ENCODE data around the gene ACTN4. TPM values are rescaled to one million over a fixed set of nuclear protein-coding genes. Genes with fewer than 3 reads are reported as not detected.

The ACTN4 gene
- total RNA-seq, 2 donors from 2014 or later = 201 to 205 TPM

DNA sequence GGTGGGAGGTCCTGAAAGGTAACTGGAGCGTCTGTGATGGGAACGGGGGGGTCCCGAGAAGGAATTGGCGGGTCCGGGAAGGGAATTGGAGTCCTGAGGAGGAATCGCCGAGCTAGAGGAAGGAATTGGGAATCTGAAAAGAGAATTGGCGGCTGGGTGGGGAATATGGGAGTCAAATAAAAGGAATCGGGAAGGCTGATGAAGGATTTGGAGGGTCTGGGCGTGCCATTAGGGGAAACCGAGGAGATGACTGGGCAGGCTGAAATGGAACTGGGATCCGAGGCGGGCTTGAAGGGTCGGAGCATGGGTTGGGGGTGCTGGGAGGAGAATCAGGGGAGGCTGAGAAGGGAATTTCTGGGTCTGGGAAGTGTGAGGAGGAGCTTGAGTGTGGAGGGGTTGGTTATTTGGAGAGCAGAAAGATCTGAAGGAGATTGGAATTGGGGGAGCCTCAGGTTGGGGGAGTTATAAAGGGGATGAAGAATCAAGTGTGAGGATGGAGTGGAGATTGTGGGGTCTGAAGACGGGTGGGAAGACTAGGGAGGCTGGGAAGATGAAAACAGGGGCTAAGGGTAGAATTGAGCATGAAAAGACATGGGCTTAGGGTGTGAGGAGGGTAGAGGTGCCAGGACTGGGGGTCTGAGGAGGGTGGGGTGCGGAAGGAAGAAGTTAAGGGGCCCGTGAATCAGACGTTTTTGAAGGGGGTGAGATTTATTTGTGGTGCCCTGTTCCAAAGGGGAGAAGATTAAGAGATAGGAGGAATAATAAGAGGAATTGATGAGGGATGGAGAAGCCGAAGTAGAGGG is 718 bp downstream of the ACTN4 start:
- ATAC-seq (no peak), DNase-seq (no peak)
- peak overlapping the region; percentile 96 for H3K27ac Mint-ChIP-seq
- peak overlapping the region; percentile 100 for H3K4me3 Mint-ChIP-seq
- no peaks in the 10 kb centered on the region for H3K27me3 Mint-ChIP-seq
- peaks cover 11% of the 10 kb centered on the region for H3K36me3 Mint-ChIP-seq (ENCODE audit: low read depth)
- H3K4me1 Mint-ChIP-seq = peaks cover 36% of the 10 kb centered on the region
- peaks cover 2% of the 10 kb centered on the region for H3K9me3 ChIP-seq (ENCODE audit: control insufficient read depth, low read length, poor library complexity, severe bottlenecking)

DNA sequence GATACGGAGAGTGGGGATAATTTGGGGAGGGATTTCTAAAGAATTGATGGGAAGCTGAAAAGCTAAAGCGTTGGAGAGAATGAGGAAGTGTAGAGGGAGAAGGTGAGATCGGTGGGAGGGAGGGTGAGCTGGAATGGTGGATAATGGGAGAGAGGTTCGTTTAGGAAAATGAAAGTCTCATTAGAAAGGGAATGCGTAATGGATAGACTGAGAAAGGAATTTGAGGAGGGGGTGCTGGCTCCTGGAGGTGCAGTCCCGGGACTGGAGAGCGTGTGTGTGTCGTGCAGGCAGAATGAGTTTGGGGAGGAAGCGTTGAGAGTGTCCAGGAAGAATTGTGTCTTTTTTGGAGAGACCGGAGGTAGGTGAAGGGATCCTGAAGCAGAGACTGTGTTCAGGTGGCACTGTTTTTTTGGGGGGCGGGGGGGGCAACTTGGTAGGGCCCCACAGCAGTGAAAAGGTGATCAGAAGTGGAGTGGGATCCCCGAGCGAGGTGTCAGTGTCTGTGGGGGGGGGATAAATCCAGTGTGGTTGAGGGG is 1.4 kb downstream of the ACTN4 start:
- Mint-ChIP-seq H3K27me3 (no peaks in the 10 kb centered on the region), H3K4me3 (peak overlapping the region; percentile 100), H3K27ac (peak overlapping the region; percentile 96), H3K4me1 (peaks cover 41% of the 10 kb centered on the region), H3K36me3 (ENCODE audit: low read depth) (peaks cover 13% of the 10 kb centered on the region)
- no peak for DNase-seq
- peaks cover 2% of the 10 kb centered on the region for H3K9me3 ChIP-seq (ENCODE audit: control insufficient read depth, low read length, poor library complexity, severe bottlenecking)
- no peak for ATAC-seq

DNA sequence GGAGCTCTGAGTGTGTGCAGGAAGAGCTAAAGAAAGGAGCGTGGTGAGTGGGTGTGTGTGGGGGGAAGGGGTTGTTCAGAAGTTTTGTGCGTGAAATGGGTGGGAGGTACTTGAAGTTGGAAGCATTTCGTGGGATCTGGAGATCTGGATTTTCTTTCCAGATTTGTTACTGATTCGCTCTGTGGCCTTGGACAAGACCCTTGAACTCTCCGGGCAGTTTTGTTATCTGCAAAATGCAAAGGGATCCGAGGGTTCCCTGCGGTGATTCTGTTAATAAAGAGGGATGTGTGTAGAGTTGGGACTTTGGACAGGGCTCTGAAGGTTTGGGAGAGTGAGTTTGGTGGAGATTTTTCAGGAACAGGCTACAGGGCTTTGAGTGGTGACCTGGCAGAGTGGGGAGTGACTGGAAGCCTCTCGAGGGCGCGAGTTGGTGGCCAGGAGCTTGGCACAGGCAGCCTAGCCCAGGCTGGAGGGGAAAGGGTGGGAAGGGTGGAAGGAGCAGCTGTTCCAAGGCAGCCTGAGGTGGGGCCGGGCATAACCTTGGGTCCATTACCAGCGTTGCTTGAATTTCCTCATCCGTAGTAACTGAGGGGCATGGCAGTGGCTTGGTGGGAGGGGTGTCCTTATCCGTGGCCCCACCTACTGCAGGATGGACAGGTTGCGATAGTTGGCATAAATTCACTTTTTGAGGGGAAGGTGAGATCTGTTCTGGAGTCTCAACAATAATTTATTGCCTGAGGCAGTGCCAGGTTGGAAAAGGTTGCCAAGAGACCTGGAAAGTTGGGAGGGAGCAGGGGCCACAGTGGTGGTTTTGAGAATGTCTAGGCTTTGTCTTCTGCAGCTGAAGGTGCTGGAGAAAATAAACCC is 2.1 kb downstream of the ACTN4 start:
- H3K9me3 ChIP-seq (ENCODE audit: control insufficient read depth, low read length, poor library complexity, severe bottlenecking) = peaks cover 2% of the 10 kb centered on the region
- Mint-ChIP-seq H3K27ac (peak overlapping the region; percentile 96), H3K36me3 (ENCODE audit: low read depth) (peaks cover 13% of the 10 kb centered on the region), H3K4me3 (peak overlapping the region; percentile 100), H3K27me3 (no peaks in the 10 kb centered on the region), H3K4me1 (peaks cover 42% of the 10 kb centered on the region)
- ATAC-seq (no peak), DNase-seq (no peak)

DNA sequence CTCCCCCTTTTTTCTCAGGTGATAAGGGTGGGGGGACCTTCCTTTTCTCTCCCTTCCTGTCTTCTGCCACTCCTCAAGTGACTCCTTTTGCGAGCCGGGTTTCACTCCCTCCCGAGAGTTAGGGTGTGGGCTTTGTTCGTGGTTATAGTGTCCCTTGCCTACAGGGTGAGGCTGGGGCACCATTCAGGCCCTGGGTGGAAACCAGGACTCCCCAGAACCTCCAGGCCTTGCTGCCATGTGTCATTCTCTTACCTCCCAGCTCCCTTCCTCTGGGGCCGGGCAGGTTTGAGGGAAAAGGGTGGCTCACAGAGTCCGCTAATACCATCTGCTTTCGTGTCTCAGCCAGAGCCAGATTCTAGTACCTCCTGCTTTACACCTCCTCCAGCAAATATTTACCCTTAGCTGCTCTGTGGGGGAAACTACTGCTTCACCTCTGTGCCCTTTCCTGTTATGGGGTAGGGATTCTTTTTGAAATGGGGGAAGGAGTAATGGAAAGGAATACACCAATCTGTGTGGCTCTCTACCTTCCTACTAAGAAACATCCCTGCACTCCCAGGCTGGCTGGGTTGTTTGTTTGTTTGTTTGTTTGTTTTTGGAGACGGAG is 2.8 kb downstream of the ACTN4 start:
- peak overlapping the region; percentile 96 for H3K27ac Mint-ChIP-seq
- H3K4me3 Mint-ChIP-seq = peak overlapping the region; percentile 100

DNA sequence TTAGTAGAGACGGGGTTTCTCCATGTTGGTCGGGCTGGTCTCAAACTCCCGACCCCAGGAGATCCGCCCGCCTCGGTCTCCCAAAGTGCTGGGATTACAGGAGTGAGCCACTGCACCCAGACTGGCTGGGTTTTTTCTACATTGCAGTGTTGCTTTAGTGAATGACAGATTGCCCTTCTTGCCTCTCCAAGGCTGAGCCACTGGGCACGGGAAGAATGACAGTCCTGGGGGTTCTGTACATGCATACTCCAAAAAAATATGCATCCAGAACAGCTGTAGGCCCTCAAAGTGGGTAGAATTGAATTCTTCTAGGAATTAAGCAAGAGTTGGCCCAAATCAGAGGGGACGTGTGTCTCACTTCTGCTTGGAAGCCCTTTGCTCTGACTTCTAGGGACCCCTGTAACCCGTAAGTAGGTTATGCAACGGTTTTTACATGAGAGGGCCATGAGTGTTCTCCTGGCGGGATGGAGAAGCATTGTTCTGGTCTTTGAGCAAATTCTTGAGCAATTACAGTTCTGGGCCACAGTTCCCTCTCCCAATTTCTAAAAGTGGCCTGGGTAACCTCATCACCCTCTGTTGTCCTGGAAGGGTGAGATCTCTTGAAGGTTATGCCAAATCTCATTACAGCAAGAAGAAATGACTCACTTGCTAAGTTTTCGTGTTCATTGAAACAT is 3.6 kb downstream of the ACTN4 start:
- ATAC-seq = no peak
- H3K4me3 Mint-ChIP-seq = peak overlapping the region; percentile 59

More for the DNA sequence above, 2.8 kb downstream of the ACTN4 start:
- Mint-ChIP-seq H3K27me3 (no peaks in the 10 kb centered on the region), H3K36me3 (ENCODE audit: low read depth) (peaks cover 13% of the 10 kb centered on the region), H3K4me1 (peaks cover 48% of the 10 kb centered on the region)
- ATAC-seq (no peak), DNase-seq (no peak)
- H3K9me3 ChIP-seq (ENCODE audit: control insufficient read depth, low read length, poor library complexity, severe bottlenecking) = peaks cover 2% of the 10 kb centered on the region

DNA sequence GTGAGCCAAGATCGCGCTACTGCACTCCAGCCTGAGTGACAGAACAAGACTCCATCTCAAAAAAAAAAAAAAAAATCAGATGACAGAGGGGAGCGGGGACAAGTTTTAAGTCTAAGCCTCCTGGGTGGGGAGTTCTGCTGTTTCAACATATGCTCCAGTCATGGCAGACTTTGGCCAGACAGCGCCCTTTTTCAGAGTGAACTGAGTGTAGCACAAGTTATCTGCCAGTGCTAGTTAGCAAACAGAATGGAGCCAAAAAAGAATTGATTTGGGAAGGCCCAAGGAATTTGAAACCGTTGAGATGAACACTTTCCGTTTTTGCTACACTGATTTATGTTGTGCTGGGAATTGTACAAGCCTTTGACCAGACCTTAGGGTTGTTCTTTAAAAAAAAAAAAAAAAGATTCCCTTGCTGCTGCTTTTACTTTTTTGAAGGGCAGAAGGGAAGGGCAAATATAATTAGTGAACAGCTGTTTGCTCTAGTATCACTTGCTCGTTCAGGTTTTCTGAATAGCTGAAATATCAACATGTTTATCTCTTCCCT is 5.7 kb downstream of the ACTN4 start:
- H3K36me3 Mint-ChIP-seq (ENCODE audit: low read depth) = peaks cover 11% of the 10 kb centered on the region
- no peaks in the 10 kb centered on the region for H3K27me3 Mint-ChIP-seq
- H3K9me3 ChIP-seq (ENCODE audit: control insufficient read depth, low read length, poor library complexity, severe bottlenecking) = peaks cover 2% of the 10 kb centered on the region
- no peak overlapping the region for H3K4me3 Mint-ChIP-seq
- peaks cover 68% of the 10 kb centered on the region for H3K4me1 Mint-ChIP-seq
- H3K27ac Mint-ChIP-seq = peak overlapping the region; percentile 62
- ATAC-seq (no peak), DNase-seq (no peak)

More for the DNA sequence above, 3.6 kb downstream of the ACTN4 start:
- no peak for DNase-seq
- peaks cover 13% of the 10 kb centered on the region for H3K36me3 Mint-ChIP-seq (ENCODE audit: low read depth)
- no peaks in the 10 kb centered on the region for H3K27me3 Mint-ChIP-seq
- peak overlapping the region; percentile 96 for H3K27ac Mint-ChIP-seq
- H3K4me1 Mint-ChIP-seq = peaks cover 56% of the 10 kb centered on the region
- H3K9me3 ChIP-seq (ENCODE audit: control insufficient read depth, low read length, poor library complexity, severe bottlenecking) = peaks cover 2% of the 10 kb centered on the region

DNA sequence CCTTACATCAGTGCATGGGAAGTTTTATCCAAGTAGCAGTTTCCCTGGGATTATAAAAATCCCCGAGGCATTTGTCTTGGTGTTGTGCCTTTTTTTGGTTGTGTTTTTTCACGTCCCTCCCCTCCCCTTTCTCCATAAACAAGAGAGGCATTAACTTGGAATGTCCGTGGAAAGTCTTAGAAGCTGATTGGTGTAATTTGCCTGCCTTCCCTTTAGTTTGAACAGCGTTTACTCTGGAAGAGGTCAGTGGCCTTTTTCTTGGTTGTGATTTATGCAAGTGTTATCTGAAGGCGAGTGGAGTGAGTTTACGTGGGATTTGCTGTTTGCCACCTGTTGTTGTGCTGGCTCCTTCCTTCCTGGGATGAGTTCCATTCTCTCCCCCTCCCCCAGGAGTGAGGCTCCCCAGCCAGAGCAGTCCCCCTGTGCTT is 7.2 kb downstream of the ACTN4 start:
- ATAC-seq (no peak), DNase-seq (no peak)
- Mint-ChIP-seq H3K4me1 (peaks cover 56% of the 10 kb centered on the region), H3K36me3 (ENCODE audit: low read depth) (peaks cover 2% of the 10 kb centered on the region), H3K4me3 (no peak overlapping the region), H3K27me3 (no peaks in the 10 kb centered on the region), H3K27ac (peak overlapping the region; percentile 94)
- no peaks in the 10 kb centered on the region for H3K9me3 ChIP-seq (ENCODE audit: control insufficient read depth, low read length, poor library complexity, severe bottlenecking)

DNA sequence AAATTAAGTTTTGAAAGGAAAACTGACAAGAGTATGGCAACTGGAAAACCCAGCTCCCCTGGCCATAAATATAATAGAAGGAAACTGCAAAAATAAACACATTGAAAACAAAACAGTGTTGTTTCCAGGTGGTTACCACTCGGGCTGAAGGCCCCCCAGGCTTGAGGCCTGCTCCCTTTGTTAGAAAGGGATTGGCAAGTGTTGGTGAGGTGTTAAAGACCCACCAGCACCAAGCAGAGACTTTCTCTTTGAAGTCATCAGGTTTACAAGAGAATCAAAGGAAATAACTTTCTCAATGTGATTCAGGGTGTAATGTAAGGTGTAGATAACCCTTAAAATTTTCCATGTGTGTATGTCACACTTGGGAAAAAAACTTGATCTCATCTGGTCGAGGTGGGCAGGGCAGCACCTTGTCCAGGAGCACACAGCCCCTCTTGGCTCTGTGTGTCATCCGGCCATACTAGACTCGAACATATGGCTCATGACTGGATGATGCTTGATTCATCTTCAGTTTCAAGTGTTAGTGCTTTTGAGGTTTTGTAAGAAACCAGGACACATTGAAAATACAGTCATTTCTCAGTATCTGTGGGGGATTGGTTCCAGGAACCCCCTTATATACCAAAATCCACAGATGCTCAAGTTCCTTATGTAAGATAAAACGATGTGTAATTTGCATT is 7.8 kb downstream of the ACTN4 start:
- DNase-seq = no peak
- peaks cover 2% of the 10 kb centered on the region for H3K36me3 Mint-ChIP-seq (ENCODE audit: low read depth)

DNA sequence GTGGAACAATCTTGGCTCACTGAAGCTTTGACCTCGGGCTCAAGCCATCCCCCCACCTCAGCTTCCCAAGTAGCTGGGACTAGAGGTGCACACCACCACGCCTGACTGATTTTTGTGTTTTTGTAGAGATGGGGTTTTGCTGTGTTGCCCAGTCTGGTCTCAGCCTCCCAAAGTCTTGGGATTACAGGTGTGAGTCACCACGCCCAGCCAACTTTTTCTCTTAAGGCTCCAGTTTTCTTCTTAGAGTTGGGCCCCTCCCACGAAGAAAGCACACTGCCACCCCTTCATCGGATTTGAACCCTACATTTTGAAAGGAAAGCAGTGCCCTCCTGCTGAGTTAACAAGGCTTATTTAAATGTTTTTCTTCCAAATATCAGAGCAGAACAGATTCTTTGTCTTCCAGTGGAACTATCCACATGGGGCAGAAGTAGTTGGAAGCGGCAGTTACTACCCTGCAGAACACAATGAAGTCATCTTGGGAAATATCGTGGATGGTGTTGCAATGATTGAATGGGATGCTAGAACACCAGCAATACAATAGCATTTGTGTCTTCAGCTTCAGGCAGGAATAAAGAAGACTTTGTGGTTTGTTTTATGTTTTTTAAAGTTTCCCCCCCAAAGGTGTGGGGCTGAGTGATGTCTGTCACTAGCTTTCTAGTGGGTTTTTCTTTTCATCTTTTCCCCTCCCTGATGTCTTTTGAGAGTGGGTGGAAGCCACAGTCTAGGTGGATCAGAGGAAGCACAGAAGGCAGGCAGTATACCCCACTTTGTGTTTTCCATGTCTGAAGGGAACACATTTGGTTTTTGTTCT is 8.9 kb downstream of the ACTN4 start:
- Mint-ChIP-seq H3K36me3 (ENCODE audit: low read depth) (peaks cover 2% of the 10 kb centered on the region), H3K4me1 (peaks cover 55% of the 10 kb centered on the region), H3K4me3 (peak overlapping the region; percentile 82), H3K27ac (peak overlapping the region; percentile 94), H3K27me3 (no peaks in the 10 kb centered on the region)
- H3K9me3 ChIP-seq (ENCODE audit: control insufficient read depth, low read length, poor library complexity, severe bottlenecking) = no peaks in the 10 kb centered on the region
- DNase-seq = peak in 1 of 3 donors; percentile 32
- peak; percentile 92 for ATAC-seq

More for the DNA sequence above, 7.8 kb downstream of the ACTN4 start:
- Mint-ChIP-seq H3K27ac (peak overlapping the region; percentile 94), H3K4me1 (peaks cover 51% of the 10 kb centered on the region), H3K4me3 (peak overlapping the region; percentile 82), H3K27me3 (no peaks in the 10 kb centered on the region)
- peak; percentile 9 for ATAC-seq
- no peaks in the 10 kb centered on the region for H3K9me3 ChIP-seq (ENCODE audit: control insufficient read depth, low read length, poor library complexity, severe bottlenecking)

DNA sequence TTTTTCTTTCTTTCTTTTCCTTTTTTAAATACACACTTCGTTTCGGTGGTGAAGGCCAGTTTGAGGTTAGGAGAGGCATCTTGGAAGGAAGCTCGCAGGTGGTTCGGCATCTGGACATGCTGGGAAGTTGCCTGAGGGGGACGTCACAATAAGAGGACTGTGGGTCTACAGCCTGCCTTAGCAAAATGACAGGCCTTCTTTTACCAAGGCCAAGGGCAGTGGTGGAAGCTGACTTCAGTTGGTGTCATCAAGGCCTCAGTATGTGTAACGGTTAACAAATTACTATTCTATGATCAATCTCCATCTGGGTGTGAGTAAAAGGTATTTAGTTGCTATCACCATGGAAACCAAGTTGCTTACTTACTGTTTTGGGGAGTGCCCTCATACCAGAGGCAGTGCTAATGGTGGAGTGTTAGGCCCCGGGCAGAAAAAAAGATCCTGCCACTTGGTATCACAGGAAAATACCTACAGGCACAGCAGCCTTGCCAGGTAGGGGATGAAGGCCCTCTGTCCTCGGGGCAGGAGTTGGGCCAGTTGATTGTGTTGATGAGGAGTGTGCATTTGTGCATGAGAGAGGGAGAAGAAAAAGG is 10.3 kb downstream of the ACTN4 start:
- peak overlapping the region; percentile 82 for H3K4me3 Mint-ChIP-seq
- ATAC-seq = peak; percentile 67
- H3K36me3 Mint-ChIP-seq (ENCODE audit: low read depth) = peaks cover 2% of the 10 kb centered on the region

More for the DNA sequence above, 10.3 kb downstream of the ACTN4 start:
- peaks cover 53% of the 10 kb centered on the region for H3K4me1 Mint-ChIP-seq
- peak overlapping the region; percentile 94 for H3K27ac Mint-ChIP-seq
- no peaks in the 10 kb centered on the region for H3K27me3 Mint-ChIP-seq
- peak in 1 of 3 donors; percentile 36 for DNase-seq
- no peaks in the 10 kb centered on the region for H3K9me3 ChIP-seq (ENCODE audit: control insufficient read depth, low read length, poor library complexity, severe bottlenecking)
